Activated T-helper 1 cell treated with anti-CD3 and anti-CD28 coated beads, Interleukin-12 subunit alpha, Interleukin-12 subunit beta, Interleukin-2, Interleukin-4 antibody, amounts not matched to agents 30 ng/mL and 10 ng/mL and 1 ng/mL, durations not matched to agents 14 hours and 24 hours and 36 hours (primary cell): ENCODE measurements around the gene RMRP. TPM values are rescaled to one million over a fixed set of nuclear protein-coding genes. Genes with fewer than 3 reads are reported as not detected.

Experiments used
- DNase-seq: peaks from one replicate; pipeline ENCODE4 v3.0.0; 2021; ENCODE audit warnings: low spot score
- H3K27ac Mint-ChIP-seq: one replicate; pipeline ENCODE4 v1.8.0; 2021; ENCODE audit warnings: mild to moderate bottlenecking, mixed read lengths
- H3K27me3 Mint-ChIP-seq: one replicate; pipeline ENCODE4 v1.8.0; 2022; ENCODE audit warnings: mild to moderate bottlenecking, moderate library complexity, mixed read lengths; ENCODE audit not compliant: insufficient read depth
- H3K36me3 Mint-ChIP-seq: one replicate; pipeline ENCODE4 v1.8.0; 2021; ENCODE audit warnings: low read depth, mixed read lengths
- H3K4me1 Mint-ChIP-seq: one replicate; pipeline ENCODE4 v1.8.0; 2021; ENCODE audit warnings: low read depth, mixed read lengths
- H3K4me3 Mint-ChIP-seq: one replicate; pipeline ENCODE4 v1.8.0; 2021; ENCODE audit warnings: mild to moderate bottlenecking, moderate library complexity, mixed read lengths
- H3K9me3 Mint-ChIP-seq: one replicate; pipeline ENCODE4 v1.8.0; 2021; ENCODE audit warnings: mixed read lengths
- intact Hi-C: fragments of 100-400 bp; cut with micrococcal nuclease; formaldehyde crosslinking; loops from one replicate; pipeline ENCODE4 v1.15.1; 2024
- total RNA-seq: library from RNA; stranded (reverse); gene quantifications from 2 replicates; pipeline ENCODE4 v1.2.3, GENCODE V29; 2022

The RMRP gene
- 5,317 and 5,787 TPM in 2 replicates for total RNA-seq

DNA sequence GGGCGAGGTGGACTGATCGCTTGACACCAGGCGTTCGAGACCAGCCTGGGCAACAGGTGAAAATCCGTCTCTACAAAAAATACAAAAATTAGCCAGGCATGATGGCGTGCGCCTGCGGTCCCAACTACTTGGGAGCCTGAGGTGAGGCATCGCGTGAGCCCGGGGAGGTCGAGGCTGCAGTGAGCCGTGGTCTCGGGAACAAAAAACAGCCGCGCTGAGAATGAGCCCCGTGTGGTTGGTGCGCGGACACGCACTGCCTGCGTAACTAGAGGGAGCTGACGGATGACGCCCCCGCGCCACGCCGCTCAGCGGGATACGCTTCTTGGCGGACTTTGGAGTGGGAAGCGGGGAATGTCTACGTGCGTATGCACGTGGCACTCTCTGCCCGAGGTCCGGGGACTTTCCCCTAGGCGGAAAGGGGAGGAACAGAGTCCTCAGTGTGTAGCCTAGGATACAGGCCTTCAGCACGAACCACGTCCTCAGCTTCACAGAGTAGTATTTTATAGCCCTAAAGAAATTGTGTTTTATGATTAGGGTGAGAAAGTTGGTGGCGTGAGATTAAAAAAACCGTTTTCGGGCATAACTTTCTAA, at the start of gene RMRP:
TSS of gene RMRP (minus strand) at position 474 of the 591 bp plus-strand sequence.
- Mint-ChIP-seq H3K4me3 (peak within 1 kb of the TSS; percentile 84), H3K9me3 (no peaks in the 10 kb centered on the region), H3K36me3 (peaks cover 25% of the 10 kb centered on the region), H3K4me1 (peaks cover 59% of the 10 kb centered on the region), H3K27ac (peak within 1 kb of the TSS; percentile 99), H3K27me3 (peaks cover 2% of the 10 kb centered on the region)
- intact Hi-C loops, result loop anchor here (1.0 to 2.0 kb wide), 7 partner anchors 8 to 546 kb away; partner anchors contain the start of genes CREB3, HINT2 and TLN1
- peak; percentile 88 for DNase-seq

DNA sequence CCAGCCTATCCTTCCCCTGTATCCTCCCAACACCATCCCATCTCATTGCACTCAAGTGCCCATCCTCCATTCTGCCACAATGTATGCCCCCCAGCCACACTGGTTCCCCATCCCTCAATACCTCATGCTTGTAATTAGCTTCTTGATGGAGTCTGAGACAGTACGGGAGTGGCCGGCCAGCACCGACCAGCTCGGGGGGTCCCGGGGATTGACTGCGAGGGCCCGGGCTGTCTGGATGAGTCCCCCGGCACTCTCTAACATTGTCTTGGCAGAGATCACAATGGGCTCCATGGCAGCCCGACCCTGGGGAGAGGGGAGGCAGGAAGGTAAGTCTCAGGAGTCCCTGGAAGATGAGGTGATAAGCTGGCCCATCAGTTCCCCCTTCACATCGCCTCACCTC, 49.1 kb upstream of the RMRP start:
- no peaks in the 10 kb centered on the region for H3K27me3 Mint-ChIP-seq
- peaks cover 4% of the 10 kb centered on the region for H3K4me1 Mint-ChIP-seq
- peaks cover 65% of the 10 kb centered on the region for H3K36me3 Mint-ChIP-seq
- H3K9me3 Mint-ChIP-seq, result no peaks in the 10 kb centered on the region
- no peak for DNase-seq
- H3K4me3 Mint-ChIP-seq, result no peak overlapping the region
- H3K27ac Mint-ChIP-seq, result no peak overlapping the region
- intact Hi-C loops, result no loop called here

DNA sequence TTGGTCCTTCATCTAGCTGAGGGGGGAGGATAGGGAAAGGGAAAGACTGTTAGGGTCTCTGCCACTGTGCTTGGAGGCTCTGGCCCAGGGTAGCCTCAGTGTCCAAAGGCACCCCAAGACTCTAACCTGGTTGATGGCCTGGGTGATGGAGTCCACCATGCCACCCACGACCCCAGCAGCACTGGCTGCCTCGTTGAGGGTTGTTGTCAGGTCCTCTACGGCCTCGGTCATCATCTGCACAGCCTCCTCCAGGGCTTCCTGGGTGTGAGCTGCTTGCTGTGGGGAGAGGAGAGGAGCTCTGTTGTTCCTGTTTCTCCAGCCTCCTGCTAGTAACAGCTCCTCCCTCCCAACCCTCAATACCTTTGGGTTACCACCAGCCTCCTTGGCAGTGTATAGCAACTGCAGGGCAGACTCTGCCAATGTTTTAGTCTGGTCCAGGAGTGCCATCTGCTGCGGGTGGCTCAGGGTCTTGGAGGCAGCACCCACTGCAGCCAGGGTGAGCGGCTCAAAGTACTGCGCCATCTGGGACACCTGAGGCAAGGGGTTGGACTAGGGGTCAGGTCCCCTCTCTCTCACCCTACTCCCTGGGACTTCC, 48.1 kb upstream of the RMRP start:
- Mint-ChIP-seq H3K27me3 (no peaks in the 10 kb centered on the region), H3K4me1 (no peaks in the 10 kb centered on the region), H3K36me3 (peaks cover 57% of the 10 kb centered on the region), H3K4me3 (no peak overlapping the region), H3K27ac (no peak overlapping the region), H3K9me3 (no peaks in the 10 kb centered on the region)
- intact Hi-C loops, result no loop called here
- DNase-seq, result no peak

DNA sequence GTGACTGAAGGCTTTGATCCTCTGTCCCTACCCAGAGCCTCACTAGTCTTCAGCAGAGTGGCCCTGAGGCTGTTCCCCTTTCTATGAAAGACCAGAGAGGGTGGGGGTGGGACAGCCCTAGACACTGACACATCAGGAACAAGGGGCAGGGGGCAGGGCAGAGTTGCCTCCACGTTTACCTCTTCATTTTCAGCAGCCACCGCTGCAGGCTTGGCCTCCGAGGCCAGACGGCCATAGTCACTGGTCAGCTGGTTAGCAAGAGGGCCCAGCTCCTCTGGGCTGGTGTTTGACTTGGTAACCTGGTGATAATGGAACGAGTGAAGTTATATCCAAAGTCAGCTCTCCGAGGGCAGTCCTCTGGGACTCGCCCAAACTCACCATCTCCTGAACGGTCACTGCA, 47.6 kb upstream of the RMRP start:
- H3K4me1 Mint-ChIP-seq, result no peaks in the 10 kb centered on the region
- H3K4me3 Mint-ChIP-seq, result no peak overlapping the region
- intact Hi-C loops, result no loop called here
- no peaks in the 10 kb centered on the region for H3K27me3 Mint-ChIP-seq
- H3K36me3 Mint-ChIP-seq, result peaks cover 51% of the 10 kb centered on the region
- no peaks in the 10 kb centered on the region for H3K9me3 Mint-ChIP-seq
- no peak overlapping the region for H3K27ac Mint-ChIP-seq
- DNase-seq, result no peak

DNA sequence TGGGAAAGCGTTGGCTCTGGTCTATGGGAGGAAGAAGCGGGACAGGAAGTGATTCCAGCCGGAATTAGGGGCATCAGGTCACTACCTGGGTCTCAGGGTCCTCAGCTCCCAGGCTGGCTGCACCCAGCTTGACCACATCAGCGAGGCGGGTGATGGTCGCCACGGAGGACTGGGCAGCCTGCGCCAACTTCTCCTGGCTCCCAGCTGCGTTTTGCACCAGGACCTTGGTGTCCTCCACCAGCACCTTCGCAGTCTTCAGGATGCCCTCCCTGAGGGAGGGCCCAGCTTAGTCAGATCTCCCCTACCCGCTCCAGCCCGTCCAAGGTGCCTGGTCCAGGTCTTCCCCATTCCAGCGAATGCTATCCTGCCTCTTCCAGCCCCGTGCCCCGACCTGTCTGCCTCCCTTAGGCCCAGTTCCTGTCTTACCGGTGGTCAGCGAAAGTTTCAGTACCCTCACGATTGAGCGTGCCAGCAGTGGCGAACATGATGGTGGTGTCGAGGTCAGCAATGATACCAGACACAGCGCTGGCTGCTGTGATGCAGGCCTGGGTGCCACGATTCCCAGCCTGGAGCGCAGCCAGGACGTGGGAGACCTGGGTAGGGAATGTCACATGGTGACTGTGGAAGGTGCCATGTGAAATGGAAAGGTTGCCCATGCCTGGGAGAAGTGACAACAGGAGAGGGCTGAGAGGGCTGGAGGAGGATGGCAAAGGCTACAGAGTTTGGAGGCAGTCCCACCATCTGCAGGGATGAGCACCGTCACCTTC, 46.3 kb upstream of the RMRP start:
- Mint-ChIP-seq H3K27ac (no peak overlapping the region), H3K9me3 (no peaks in the 10 kb centered on the region)

DNA sequence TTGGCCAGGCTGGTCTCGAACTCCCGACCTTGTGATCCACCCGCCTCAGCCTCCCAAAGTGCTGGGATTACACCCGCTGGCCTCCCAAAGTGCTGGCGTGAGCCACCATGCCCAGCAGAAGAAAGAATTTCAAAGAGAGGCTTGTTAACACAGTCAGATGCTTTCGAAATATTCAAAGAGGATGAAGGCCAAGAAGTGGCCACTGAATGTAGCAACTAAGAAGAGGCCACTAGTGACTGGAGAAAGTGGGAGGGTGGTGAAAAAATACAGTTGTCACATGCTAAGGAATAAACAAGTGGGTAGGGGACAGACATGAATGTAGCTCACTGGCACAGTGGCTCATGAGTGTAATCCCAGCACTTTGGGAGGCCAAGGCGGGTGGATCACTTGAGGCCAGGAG, 44.9 kb upstream of the RMRP start:
- H3K4me1 Mint-ChIP-seq, result no peaks in the 10 kb centered on the region
- H3K27ac Mint-ChIP-seq, result no peak overlapping the region
- H3K4me3 Mint-ChIP-seq, result no peak overlapping the region
- H3K27me3 Mint-ChIP-seq, result no peaks in the 10 kb centered on the region
- no peaks in the 10 kb centered on the region for H3K9me3 Mint-ChIP-seq
- H3K36me3 Mint-ChIP-seq, result peaks cover 38% of the 10 kb centered on the region
- DNase-seq, result no peak
- intact Hi-C loops, result no loop called here

More for the DNA sequence above, 46.3 kb upstream of the RMRP start:
- H3K27me3 Mint-ChIP-seq, result no peaks in the 10 kb centered on the region
- no peak for DNase-seq
- no peak overlapping the region for H3K4me3 Mint-ChIP-seq
- H3K4me1 Mint-ChIP-seq, result no peaks in the 10 kb centered on the region
- peaks cover 47% of the 10 kb centered on the region for H3K36me3 Mint-ChIP-seq
- intact Hi-C loops, result no loop called here

DNA sequence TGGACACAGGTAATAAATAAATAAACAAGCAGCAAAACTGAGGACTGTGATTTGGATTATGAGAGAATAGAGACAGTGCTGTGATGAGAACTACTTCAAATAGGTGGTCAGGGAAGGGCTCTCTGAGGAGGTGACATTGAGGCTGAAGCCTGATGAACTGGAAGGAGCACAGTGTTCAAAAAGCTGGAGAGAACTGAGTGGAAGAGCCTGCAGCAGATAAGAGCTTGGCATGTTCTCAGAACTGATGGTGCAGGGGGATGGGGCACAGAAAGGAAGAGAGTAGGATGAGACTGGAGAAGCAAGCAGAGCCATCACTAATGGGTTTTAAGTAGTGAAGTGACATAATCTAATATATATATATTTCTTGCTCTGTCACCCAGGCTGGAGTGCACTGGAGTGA, 43.1 kb upstream of the RMRP start:
- Mint-ChIP-seq H3K9me3 (no peaks in the 10 kb centered on the region), H3K27me3 (no peaks in the 10 kb centered on the region), H3K4me3 (no peak overlapping the region), H3K4me1 (no peaks in the 10 kb centered on the region), H3K36me3 (peaks cover 40% of the 10 kb centered on the region), H3K27ac (no peak overlapping the region)
- DNase-seq, result no peak
- intact Hi-C loops, result no loop called here

DNA sequence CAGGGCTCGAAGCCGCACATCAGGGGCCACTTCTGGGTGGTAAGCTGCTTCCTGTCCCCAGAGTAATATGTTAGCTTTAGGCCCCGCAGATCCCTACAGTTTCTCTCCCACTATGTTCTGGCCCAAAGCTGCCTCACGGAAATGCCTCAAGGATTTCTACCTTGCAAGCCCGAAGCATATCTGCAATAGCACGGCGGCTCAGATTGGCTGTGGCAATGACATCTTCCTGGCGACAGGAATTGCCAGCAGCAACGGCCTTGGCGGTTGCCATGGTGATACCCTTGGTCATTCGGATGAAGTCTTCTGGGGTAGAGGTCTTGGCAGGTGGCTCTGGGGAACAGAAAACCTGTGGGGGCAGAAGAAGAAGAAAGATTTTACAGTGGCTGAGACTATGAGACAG, 42.2 kb upstream of the RMRP start:
- Mint-ChIP-seq H3K4me3 (no peak overlapping the region), H3K9me3 (no peaks in the 10 kb centered on the region), H3K36me3 (peaks cover 37% of the 10 kb centered on the region), H3K27ac (no peak overlapping the region), H3K4me1 (no peaks in the 10 kb centered on the region), H3K27me3 (no peaks in the 10 kb centered on the region)
- intact Hi-C loops, result no loop called here
- DNase-seq, result no peak

DNA sequence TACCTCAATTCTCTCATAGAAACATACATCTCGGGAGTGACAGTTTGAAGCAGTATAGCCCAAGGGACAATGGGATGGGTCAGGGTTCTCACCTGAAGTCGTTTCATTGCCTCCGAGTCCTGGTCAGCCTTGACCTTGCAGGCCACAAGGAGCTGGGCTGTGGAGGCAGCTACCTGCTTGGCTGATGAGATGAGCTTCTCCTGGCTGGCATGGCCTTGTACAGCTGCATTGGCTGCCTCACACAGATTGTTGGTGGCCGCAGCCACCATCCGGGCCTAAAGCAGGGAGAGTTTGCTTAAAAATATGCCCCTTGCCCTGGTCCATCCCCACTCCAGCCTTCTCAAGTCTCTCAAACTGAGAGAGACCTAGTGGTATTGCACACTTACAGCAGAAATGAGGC, 40.4 kb upstream of the RMRP start:
- no peaks in the 10 kb centered on the region for H3K27me3 Mint-ChIP-seq
- no peaks in the 10 kb centered on the region for H3K4me1 Mint-ChIP-seq
- intact Hi-C loops, result no loop called here
- H3K9me3 Mint-ChIP-seq, result no peaks in the 10 kb centered on the region
- H3K36me3 Mint-ChIP-seq, result peaks cover 23% of the 10 kb centered on the region
- H3K4me3 Mint-ChIP-seq, result no peak overlapping the region
- no peak overlapping the region for H3K27ac Mint-ChIP-seq
- no peak for DNase-seq

DNA sequence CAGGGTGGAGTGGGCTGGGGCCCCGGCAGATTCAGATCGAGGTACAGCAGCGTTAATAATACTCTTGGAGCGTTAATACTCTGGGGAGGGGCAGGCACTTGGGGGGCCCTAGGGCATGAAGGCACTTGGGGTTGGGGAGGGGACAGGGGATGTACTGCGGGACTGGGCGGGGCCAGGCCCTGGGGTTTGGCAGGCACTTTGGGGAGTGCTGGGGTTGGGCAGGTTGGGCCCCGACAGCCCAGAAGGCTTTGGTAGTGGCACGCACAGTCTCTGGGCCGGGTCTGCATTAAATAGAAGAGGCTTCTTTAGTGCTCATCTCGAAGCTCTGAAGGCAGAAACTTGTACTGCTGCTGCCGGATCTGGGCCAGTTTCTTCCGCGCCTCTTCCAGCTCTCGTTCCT, 39.7 kb upstream of the RMRP start:
- H3K4me3 Mint-ChIP-seq, result no peak overlapping the region
- no peaks in the 10 kb centered on the region for H3K4me1 Mint-ChIP-seq
- H3K27ac Mint-ChIP-seq, result no peak overlapping the region
- DNase-seq, result no peak
- peaks cover 18% of the 10 kb centered on the region for H3K36me3 Mint-ChIP-seq
- intact Hi-C loops, result loop anchor here (2.0 kb wide), 3 partner anchors 31 to 93 kb away; partner anchors contain the start of gene TESK1
- H3K9me3 Mint-ChIP-seq, result no peaks in the 10 kb centered on the region
- H3K27me3 Mint-ChIP-seq, result no peaks in the 10 kb centered on the region

DNA sequence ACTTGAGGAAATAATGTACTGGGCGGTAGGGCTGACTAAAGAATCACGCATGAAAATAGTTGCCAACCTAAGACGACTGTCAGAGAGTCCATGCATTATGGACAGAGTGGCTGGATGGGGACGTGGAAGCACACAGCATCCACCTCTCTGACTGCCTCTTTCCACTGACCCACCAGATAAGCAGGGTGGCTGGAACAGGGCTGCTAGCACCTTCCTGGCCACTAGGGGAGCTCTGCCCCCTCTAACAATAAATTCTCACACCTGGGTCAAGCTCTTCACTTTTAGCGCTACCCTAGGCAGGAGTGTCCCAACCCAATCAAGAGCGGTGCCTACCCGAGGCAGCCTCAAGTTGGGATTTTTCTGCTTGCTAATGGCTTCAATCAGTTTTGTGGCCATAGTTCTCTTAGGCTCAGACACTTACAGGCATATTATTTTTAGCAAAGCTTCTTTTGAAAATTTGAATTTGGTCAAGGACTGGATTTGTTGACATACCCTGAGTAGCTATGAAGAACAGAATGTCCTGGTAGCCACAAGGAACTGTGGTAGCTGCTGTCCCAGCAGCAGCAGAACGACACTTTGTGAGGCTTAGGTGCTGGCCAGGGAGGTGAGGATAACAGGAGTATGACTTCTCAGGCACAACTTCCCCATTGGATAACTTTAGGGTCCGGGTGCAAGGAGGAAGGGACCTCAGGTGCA, 38.8 kb upstream of the RMRP start:
- H3K4me1 Mint-ChIP-seq, result peaks cover 5% of the 10 kb centered on the region
- H3K27ac Mint-ChIP-seq, result no peak overlapping the region

DNA sequence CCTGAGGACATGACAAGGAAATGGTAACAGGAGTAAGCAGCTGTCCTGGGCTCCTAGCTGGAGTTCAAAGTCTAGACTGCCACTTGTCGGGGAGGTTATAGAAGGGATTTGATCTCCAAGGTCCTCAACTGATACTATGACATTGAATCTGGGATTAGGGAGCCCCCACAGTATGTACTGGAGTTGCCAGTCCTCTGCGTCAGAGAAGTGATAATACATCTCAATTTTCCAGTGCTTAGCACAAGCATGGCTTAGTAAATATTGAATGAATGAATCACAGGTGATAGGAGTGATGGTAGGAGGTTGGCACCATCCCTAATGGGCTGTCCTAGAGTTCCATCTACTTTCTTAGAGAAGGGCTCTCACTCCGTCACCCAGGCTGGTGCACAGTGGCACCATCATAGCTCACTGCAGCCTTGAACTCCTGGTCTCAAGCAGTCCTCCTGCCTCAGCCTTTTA, 38.2 kb upstream of the RMRP start:
- Mint-ChIP-seq H3K36me3 (peaks cover 18% of the 10 kb centered on the region), H3K9me3 (no peaks in the 10 kb centered on the region), H3K4me3 (no peak overlapping the region), H3K27ac (no peak overlapping the region), H3K4me1 (peaks cover 12% of the 10 kb centered on the region), H3K27me3 (no peaks in the 10 kb centered on the region)
- DNase-seq, result no peak
- intact Hi-C loops, result loop anchor here (1.0 to 2.0 kb wide), 4 partner anchors 33 to 215 kb away; partner anchors contain the start of gene TESK1

More for the DNA sequence above, 38.8 kb upstream of the RMRP start:
- peak; percentile 23 for DNase-seq
- H3K27me3 Mint-ChIP-seq, result no peaks in the 10 kb centered on the region
- H3K4me3 Mint-ChIP-seq, result no peak overlapping the region
- H3K36me3 Mint-ChIP-seq, result peaks cover 18% of the 10 kb centered on the region
- no peaks in the 10 kb centered on the region for H3K9me3 Mint-ChIP-seq
- intact Hi-C loops, result loop anchor here (1.0 to 2.0 kb wide), 4 partner anchors 32 to 215 kb away; partner anchors contain the start of gene TESK1
